DMS114 treated with DMSO at 0.1 percent for 48 hours (cell line): ENCODE measurements around the gene COL13A1.
A peak's percentile ranks its signal among the peaks of the same experiment; 100 is the strongest.

ENCODE experiments used
- DNase-seq: peaks from one replicate; lab custom pipeline; 2025; ENCODE audit not compliant: unreplicated experiment; lab: John Stamatoyannopoulos, UW

The COL13A1 gene

DNA sequence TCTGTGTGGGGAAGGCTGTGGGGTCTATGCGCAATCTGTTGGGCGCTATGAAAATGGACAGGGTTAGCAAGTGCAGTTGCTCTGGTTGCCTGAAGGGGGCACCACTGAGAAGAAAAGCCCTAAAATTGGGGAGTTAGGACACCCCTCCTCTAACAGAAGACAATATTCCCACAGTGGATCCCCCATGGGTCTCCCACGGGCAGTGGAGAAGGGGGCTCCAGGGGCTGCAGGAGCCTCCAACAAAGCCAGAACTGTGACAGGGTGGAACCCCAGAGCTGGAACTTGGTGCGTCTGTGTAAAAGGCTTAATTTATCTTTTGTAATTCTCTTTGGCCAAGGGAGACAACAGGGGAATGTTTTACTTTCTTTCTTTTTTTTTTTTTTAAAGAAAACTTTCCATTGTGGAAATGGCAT lies 12.5 kb upstream of the COL13A1 start:
- DNase-seq = no peak

DNA sequence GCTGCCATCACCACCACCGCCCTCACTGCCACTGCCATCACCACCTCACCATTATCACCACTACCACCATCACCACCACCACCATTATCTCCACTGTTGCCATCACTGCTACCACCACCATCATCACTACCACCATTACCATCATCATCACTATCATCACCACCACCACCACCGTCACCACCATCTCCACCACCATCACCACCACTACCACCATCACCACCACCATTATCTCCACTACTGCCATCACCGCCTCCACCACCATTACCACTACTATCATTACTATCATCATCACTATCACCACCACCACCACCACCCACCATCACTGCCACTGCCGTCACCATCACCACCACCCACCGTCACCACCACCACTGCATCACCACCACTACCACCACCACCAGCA lies 9.9 kb upstream of the COL13A1 start:
- no peak for DNase-seq

DNA sequence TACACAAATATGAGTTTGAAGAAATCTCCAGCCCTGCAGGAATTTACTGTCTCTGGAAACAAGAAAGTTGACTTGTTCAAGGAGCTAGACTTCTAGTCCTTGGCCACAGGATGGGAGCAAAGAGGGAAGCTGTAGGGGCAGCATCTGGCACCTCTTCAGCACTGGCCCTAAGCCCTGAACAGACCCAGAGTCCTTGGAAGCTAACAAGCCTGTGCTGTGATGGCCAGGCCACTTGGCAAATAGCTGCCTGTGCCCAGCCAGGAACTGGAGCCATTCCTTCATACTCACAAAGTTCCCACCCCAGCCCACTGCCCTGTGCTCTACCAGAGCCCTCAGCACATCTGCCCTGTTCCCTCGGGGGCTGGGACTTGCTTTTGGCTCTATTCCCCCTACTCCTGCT lies 9.4 kb upstream of the COL13A1 start:
- no peak for DNase-seq

DNA sequence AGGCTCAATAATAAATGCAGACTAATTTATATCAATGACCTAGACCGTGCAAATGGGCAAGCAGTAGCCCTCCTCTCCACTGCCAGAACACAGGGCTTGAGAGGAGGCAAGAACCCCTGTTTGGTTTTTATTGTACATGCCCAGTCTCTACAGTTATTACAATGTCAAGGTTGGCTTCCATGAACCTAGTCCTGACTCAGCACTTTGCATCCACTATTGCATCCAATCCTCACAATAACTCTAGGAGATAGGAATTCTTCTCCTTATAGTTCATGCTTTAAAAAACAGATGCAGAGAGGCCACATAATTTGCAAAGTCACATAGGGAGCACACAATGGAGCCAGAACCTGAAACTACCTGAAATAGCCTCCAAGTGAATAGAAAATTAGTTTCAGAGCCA lies 7.0 kb upstream of the COL13A1 start:
- DNase-seq = no peak

DNA sequence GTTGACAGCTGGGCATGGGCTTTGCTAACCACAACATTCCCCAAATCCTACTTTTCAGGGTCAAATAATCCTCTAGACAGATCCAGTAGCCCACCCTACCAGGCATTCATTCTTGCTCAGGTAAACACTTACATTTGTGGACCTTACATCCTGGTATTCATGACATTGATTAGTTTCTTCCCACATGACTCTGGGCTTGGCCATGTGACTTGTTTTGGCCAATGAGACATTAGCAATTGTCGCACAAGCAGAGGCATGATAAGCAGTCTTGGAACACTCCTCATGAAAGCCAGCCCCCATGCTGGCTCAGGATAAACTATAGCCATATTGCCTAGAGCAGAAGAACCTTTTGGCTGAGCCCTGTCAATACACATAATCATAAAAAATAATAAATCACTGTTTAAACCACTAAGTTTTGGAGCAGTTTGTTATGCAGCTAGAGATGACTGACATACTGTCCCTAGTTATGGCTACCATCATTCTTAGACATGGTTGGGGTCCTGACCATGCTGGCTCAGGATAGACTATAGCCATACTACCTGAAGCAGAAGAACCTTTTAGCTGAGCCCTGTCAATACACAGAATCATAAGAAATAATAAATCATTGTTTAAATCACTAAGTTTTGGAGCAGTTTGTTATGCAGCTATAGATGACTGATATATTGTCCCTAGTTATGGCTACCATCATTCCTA lies 6.3 kb upstream of the COL13A1 start:
- no peak for DNase-seq

DNA sequence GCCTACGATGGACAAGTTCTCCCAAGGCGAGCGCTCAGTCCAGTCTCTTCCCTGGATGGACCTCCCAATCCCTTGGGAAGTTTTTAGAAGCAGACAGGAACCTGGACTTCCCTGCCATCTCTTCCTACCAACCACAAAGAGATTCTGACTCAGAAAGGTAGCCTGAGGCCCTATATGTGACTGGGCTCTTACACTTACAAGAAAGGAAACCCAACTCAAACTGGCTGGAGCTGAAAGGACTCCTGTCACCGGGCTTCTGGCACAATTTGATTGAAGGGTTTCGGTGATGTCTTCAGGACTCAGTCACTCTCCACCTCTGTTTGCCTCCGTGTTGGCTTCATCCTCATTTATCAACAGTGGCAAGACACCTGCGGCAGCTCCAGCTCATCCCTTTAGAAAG lies 3.7 kb upstream of the COL13A1 start:
- no peak for DNase-seq

DNA sequence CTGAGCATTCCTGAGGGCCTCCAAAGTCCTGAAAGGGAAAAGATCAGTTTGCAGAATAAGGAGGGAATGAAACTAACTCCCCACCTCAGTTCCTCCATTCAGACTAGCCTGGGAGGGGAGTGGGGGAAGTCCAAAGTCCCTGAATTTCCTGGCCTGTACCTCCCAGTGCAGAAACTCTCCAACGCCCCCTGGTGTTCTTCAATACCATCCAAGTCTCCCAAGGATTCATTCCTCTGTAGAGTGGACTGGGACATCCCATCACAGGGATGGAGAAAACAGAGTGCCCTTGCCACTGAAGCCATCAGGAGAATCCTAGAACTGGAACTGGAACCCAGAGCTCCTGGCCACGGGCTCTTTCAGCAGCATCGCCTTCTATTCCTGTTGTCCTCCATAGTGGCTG lies 1.6 kb upstream of the COL13A1 start:
- DNase-seq = peak; percentile 34

DNA sequence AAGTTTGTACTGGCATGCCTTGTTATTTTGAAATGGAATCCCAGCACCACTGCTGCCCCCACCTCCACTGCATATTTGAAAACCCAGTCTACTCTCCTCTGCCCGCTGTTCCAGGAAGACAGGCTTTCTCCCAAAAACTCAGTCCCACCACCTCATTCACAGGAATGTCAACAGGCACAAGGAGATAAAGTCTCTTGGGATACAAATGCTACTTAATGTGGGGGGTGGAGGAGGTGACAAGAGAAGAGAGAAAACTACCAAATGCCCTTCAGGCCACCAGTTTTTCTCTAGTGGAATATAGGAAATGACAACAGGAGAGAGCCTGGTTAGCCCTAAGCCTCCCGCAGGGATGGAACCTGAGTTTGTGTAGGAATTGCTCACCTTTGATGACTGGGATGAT lies 1.0 kb upstream of the COL13A1 start:
- no peak for DNase-seq

DNA sequence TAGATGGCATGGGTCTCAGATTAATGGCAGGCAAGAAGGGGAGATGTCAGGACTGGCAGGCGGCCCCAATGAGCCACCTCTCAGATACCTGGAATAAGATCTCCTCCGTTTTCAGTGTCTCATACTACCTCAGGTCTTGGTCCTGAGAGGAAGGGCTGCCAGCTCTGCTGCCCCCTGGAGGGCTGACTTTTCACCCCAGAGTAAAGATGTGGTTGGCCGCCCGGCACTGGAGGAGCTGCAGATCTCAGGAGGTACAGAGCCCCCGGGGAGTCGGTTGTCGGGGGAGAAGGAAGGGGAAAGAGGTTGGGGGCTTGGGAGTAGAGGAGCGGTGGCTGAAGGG lies 642 bp upstream of the COL13A1 start:
- DNase-seq = no peak

DNA sequence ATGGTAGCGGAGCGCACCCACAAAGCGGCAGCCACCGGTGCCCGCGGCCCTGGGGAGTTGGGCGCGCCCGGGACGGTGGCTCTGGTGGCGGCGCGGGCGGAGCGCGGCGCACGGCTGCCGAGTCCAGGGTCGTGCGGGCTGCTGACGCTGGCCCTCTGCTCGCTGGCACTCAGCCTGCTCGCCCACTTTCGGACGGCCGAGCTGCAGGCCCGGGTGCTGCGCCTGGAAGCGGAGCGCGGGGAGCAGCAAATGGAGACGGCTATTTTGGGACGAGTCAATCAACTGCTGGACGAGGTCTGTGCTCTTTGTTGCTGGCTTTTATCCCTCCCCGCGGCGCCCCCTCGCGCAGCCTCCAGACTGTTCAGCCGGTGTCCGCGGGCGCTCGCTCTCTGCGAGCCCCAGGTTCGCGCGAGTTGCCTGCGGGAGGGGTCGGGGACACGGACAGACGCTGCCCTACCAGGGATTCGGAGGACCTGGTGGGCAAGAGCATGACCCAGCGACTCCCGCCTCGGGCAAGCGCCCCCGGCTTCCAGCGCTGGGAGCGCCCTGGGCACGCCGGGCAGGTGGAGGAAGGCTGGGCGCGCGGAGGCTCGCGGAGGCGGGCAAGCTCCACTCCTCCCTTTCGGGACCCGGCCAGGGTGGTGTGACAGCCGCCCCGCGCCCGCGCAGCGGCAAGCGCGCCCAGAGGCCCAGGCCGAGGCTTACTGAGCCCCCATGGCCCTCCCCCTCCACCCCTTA lies 887 bp downstream of the COL13A1 start:
- DNase-seq = no peak

DNA sequence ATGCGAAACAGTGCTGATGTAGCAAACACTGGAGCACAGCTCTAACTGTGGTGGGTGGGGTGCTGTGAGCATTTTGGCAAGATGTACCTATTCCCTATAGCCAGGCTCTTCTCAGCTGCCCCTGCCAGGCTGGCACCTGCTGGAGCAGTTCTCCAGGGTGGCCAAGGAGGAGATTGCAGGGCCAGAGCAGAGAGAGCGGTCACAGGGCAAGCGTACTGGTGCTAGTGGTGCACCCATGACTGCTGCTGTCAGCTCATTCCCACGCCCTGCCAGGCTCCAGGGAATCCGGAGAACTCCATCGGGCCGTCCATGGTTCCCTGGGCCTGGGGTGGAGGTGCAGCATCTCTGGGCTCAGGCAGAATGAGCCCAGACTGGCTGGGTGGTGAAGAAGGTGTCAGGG lies 2.1 kb downstream of the COL13A1 start:
- DNase-seq = no peak

DNA sequence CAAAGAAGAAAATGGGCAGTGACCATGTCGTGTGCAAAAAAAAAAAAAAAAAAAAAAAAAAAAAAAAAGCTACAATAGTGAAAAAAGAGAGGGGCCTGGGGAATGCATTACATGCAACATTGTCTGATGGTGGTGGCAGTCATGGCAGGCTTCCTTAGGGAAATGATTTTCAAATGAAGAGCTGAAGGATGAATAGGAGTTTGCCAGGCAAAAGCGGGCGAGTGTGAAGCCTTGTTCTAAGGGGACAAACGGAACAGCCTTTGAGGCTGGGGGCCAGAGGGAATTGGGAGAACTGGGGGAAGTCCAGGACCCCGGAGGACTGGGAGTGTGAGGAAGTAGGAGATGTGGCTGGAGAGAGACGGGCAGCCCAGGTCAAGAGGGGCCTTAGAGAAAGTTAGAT lies 3.1 kb downstream of the COL13A1 start:
- no peak for DNase-seq

DNA sequence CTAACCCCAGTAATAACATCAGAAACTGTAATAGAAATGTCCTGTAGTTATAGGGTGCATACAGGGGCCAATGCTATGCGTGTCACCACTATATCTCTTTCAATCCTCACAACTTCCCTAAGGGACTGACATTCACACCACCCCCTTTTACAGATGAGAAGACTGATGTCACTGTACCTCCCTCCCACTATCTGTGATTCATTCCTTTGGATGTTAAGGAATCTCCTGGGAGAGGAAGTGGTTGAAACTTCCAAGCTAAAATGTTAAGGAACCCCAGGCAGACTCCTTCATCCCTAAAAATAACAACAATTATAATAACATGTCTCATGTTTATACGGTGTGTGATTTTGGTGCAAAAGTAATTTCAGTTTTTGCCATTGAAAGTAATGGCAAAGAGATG lies 5.4 kb downstream of the COL13A1 start:
- no peak for DNase-seq

DNA sequence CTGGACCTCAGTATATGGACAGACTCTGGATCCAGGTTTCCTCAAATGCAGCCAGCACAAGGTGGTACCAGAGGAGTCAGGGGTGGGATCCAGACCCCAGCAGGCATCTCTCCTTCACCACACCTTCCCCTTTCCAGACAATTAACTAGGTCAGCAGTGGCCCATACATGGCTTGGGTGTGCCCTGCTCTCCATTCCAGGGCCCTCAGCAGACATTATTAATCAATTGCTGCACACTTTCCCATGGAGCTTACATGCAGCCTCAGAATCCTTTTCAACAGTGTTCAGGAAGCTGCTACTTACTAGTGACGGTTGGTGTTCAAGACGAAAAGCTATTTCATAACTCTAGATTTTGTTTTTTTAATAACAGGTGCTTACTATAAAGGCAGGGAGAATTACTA lies 6.0 kb downstream of the COL13A1 start:
- DNase-seq = no peak

DNA sequence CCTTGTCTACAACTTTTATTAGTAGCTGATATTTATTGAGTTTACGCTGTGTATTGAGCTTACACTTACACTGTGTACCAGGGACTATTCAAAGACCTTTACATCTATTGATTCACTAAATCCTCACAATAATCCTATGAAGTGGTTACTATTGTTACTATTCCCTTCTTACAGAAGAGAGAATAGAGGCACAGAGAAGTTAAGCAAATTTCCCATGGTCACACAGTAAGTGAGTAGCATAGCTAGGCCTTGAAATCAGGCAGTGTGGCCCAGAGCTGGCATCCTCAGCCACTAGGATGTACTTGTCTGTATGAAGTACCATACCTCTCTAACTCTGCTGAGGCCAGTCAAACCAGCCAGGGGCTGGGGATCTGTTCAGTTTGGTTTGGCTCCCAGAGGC lies 7.6 kb downstream of the COL13A1 start:
- no peak for DNase-seq

DNA sequence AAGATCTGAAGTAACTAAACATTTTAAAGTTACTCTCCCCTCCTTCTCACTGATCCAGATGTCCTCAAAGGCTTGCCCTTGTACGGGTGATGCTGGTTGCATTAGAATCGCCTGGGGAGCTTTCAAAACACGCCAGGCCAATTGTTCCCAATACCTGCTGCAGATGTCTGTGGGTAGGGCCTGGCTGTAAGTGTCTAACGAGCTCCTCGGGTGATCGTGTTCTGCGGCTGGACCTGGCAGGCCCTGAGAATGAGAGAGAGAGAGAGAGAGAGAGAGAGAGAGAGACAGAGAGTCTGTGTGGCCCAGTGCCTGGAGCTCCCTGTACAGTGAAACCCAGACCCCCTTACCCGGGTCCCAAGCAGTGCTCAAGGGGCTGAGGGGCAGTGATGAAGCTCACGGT lies 8.4 kb downstream of the COL13A1 start:
- DNase-seq = no peak

DNA sequence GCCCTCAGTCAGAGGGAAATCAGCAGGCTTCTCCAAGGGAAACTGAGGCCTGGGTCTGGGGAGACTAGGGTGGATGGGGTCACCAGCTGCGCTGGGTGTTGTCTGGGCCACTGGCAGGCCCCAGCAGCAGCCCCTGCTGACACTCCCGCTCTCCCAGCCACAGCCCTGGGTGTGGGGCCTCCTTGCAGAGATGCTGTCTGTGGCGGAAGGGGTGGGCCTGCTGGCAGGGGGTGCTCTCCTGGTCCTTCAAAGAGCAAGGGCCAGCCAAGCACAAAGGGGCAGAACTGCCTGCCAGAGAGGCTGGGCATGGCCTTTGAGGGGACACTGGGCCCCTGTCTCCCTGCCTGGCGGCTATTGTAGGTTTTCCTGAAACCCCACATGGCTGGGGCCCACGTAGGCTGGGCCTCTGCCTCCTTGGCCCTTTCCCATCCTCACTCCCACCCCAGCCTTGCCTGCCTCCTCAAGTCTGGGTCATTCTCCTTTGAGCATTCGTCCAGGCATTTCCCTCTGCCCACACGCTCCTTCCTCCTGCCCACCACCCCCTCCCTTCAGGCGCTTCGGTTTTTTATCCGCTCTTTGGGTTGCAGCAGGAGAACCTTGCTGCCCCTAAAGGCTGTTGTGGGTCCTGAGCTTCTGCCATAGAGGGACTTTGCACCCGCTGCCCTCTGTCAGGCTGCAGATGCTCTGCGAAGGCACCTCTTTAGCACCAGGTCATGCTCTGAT lies 9.1 kb downstream of the COL13A1 start:
- DNase-seq = no peak

DNA sequence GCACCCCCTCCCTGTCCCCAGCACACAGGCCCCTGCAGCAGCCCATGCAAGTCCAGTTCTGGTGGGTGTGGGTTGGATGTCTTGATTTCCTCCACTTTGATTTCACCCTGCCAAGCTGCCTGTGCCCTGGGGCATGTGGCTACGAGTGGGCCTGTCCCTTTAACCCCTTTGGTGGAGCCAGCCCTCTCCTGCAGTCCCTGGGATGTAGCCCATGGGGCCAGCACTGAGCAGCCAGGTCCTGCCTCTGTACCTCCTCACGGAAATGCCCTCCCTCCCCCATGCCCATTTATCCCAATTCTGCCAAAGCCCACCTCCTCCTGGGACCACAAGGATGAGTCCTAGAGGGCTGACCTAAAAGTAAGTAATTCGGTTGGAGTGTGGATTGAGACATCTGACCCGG lies 11.9 kb downstream of the COL13A1 start:
- DNase-seq = no peak

DNA sequence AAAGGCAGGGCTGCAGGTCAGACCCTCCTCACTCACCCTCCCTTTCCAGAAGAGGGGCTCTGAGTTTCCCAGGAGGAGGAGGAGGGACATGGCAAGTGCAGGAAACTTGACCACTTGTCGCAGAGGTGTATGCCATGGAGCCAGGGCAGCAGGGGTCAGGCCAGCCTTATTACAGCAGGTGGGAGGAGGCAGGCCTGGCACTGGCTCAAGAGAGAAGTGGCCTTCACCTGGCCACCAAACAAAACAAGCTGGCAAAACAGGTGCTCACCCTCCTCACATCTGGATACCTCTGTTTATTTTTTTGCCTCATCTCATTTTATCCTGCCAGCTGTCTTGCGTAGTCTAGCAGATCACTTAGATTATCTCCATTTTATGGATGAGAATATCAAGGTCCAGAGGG lies 12.5 kb downstream of the COL13A1 start:
- no peak for DNase-seq

DNA sequence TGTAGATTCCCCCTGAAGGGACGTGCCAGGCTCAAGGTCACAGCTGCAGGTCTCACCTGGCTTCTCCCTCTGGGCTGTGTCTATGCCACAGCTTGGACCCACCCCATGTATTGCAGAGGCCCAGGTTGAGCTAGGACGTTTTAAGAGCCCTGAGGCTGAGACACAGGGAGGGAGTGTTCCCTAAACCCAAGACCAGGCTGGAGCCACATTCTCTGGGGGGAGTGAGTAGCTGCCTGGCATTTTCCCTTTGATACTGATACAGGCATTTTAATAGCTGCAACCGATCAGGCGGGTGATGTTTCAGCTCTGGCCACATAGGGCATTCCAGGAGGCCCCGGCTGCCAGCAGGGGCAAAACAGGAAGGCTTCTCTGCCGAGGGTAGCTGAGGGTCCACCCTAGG lies 13.4 kb downstream of the COL13A1 start:
- DNase-seq = no peak

DNA sequence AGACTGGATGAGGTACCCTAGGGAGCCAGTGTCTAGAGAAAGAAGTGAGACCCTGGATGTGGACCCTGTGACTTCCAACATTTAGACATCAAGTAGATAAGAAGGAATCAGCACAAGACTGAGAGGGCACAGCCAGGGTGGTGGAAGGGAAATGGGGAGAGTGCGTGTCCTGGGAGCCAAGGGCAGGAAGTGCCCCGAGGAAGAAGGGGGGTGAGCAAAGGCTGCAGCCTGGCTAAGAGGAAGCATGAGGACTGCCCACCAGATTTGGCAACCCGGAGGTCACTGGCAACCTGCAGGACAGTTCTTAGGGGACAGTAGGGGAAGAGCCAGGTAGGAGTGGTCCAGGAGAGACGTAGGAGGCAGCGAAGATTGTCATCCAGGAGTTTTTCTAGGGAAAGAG lies 14.8 kb downstream of the COL13A1 start:
- no peak for DNase-seq

DNA sequence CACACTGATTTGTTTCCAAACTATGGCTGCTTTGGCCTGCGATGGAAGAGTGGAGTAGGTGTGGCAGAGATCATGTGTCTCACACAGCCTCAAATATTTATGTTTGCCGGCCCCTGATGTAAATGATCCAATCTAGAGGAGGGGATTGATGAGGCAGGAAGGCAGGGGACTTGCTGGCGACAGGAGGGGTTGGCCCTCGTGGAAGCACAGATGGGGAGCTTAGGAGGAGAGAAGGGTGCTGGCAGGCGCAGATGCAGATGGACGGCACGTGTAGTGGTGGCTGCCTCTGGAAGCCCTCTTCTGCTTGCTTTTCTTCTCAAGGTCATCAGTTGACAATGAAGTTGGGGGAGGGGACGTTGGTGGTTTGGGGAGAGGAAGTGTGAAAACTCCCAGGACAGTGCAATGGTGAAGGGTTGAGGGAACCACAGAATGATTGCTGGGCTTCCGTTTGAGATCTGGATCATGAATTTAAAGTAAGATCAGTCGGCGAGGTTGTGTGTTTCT lies 15.4 kb downstream of the COL13A1 start:
- no peak for DNase-seq
